HEK293 (cell line): ENCODE results near the gene ZNF367.
A peak's percentile ranks its signal among the peaks of the same experiment; 100 is the strongest.

Experiments
- CTCF ChIA-PET: fragments of 350-600 bp; formaldehyde crosslinking; extraction: SDS; loops from one replicate; lab custom pipeline; 2021; ENCODE audit warnings: antibody characterized with exemption; lab: Yijun Ruan, JAX
- POLR2A ChIA-PET: fragments of 300-600 bp; formaldehyde crosslinking; extraction: SDS; loops from one replicate; lab custom pipeline; 2020; ENCODE audit warnings: antibody characterized with exemption, inconsistent platforms; lab: Yijun Ruan, JAX
- H3K27ac ChIP-seq: fragments of 200-500 bp; sonication (Bioruptor generic); 2 replicates; pipeline ENCODE4 v1.5.1; 2014; ENCODE audit warnings: low read depth, low read length, control low read depth, inconsistent platforms; ENCODE audit errors: extremely low read depth
- H3K36me3 ChIP-seq, 2 experiments: fragments of 200-500 bp in 1 of 2; sonication (Bioruptor generic) in 1 of 2; 1 replicate in 1 of 2; 2 replicates in 1 of 2; pipeline ENCODE4 v1.5.1; 2014 to 2017; ENCODE audit warnings: inconsistent platforms in 2 of 2, low read length in 2 of 2; ENCODE audit not compliant: control insufficient read depth in 2 of 2, insufficient read depth in 1 of 2
- H3K4me1 ChIP-seq: fragments of 200-500 bp; sonication (Bioruptor generic); 2 replicates; pipeline ENCODE4 v1.5.1; 2014; ENCODE audit warnings: mild to moderate bottlenecking, low read length, inconsistent platforms; ENCODE audit not compliant: control insufficient read depth, insufficient read depth
- H3K4me3 ChIP-seq: 2 replicates; pipeline ENCODE4 v1.5.1; 2011; ENCODE audit warnings: low read depth, mild to moderate bottlenecking, control low read depth, low read length, moderate library complexity
- H3K9me3 ChIP-seq: fragments of 200-500 bp; sonication (Bioruptor generic); 2 replicates; pipeline ENCODE4 v1.5.1; 2014; ENCODE audit warnings: low read depth, low read length, inconsistent platforms; ENCODE audit not compliant: control insufficient read depth, insufficient read depth
- GLIS2 ChIP-seq: fragments of 450-650 bp; formaldehyde crosslinking; IDR thresholded peaks from 2 replicates; pipeline ENCODE4 v1.5.1; 2016; ENCODE audit warnings: missing biosample characterization, missing genetic modification characterization
- OSR2 ChIP-seq: fragments of 450-650 bp; formaldehyde crosslinking; IDR thresholded peaks from 2 replicates; pipeline ENCODE4 v1.5.1; 2016; ENCODE audit warnings: missing biosample characterization, missing genetic modification characterization
- PRDM10 ChIP-seq: fragments of 450-650 bp; formaldehyde crosslinking; IDR thresholded peaks from 2 replicates; pipeline ENCODE4 v1.5.1; 2016; ENCODE audit warnings: missing biosample characterization, missing genetic modification characterization
- SP2 ChIP-seq: fragments of 450-650 bp; formaldehyde crosslinking; IDR thresholded peaks from 2 replicates; pipeline ENCODE4 v1.5.1; 2016; ENCODE audit warnings: missing biosample characterization, missing genetic modification characterization
- TRIM28 ChIP-seq: IDR thresholded peaks from 2 replicates; pipeline ENCODE4 v1.6.1; 2011; ENCODE audit warnings: low read length, control low read depth, borderline replicate concordance
- ZBTB17 ChIP-seq: fragments of 450-650 bp; formaldehyde crosslinking; IDR thresholded peaks from 2 replicates; pipeline ENCODE4 v1.5.1; 2016; ENCODE audit warnings: missing biosample characterization, missing genetic modification characterization
- ZBTB20 ChIP-seq: fragments of 450-650 bp; formaldehyde crosslinking; IDR thresholded peaks from 2 replicates; pipeline ENCODE4 v1.5.1; 2016; ENCODE audit warnings: missing biosample characterization, missing genetic modification characterization
- ZBTB48 ChIP-seq: fragments of 450-650 bp; formaldehyde crosslinking; IDR thresholded peaks from 2 replicates; pipeline ENCODE4 v1.5.1; 2016; ENCODE audit warnings: missing biosample characterization, missing genetic modification characterization
- ZNF138 ChIP-seq: fragments of 450-650 bp; formaldehyde crosslinking; IDR thresholded peaks from 2 replicates; pipeline ENCODE4 v1.5.1; 2016; ENCODE audit warnings: missing biosample characterization, missing genetic modification characterization, borderline replicate concordance
- ZNF140 ChIP-seq: fragments of 450-650 bp; formaldehyde crosslinking; IDR thresholded peaks from 2 replicates; pipeline ENCODE4 v1.5.1; 2016; ENCODE audit warnings: missing biosample characterization, missing genetic modification characterization
- ZNF146 ChIP-seq: fragments of 450-650 bp; formaldehyde crosslinking; IDR thresholded peaks from 2 replicates; pipeline ENCODE4 v1.5.1; 2016; ENCODE audit warnings: missing biosample characterization, missing genetic modification characterization
- ZNF16 ChIP-seq: fragments of 450-650 bp; formaldehyde crosslinking; IDR thresholded peaks from 2 replicates; pipeline ENCODE4 v1.5.1; 2016; ENCODE audit warnings: low read depth, missing biosample characterization, missing genetic modification characterization
- ZNF302 ChIP-seq: fragments of 450-650 bp; formaldehyde crosslinking; IDR thresholded peaks from 2 replicates; pipeline ENCODE4 v1.5.1; 2016; ENCODE audit warnings: missing biosample characterization, missing genetic modification characterization, low read depth
- ZNF335 ChIP-seq: fragments of 450-650 bp; formaldehyde crosslinking; conservative IDR thresholded peaks from 2 replicates; pipeline ENCODE4 v1.5.1; 2016; ENCODE audit warnings: missing biosample characterization, missing genetic modification characterization
- ZNF341 ChIP-seq: fragments of 450-650 bp; formaldehyde crosslinking; IDR thresholded peaks from 2 replicates; pipeline ENCODE4; 2016; ENCODE audit warnings: low read depth, missing biosample characterization, missing genetic modification characterization
- ZNF544 ChIP-seq: fragments of 450-650 bp; formaldehyde crosslinking; IDR thresholded peaks from 2 replicates; pipeline ENCODE4 v1.5.0; 2017; ENCODE audit warnings: missing biosample characterization, missing genetic modification characterization
- ZNF596 ChIP-seq: fragments of 450-650 bp; IDR thresholded peaks from 2 replicates; pipeline ENCODE4 v1.5.0; 2018; ENCODE audit warnings: missing biosample characterization, mild to moderate bottlenecking, missing genetic modification characterization, moderate library complexity
- ZNF600 ChIP-seq: fragments of 450-650 bp; formaldehyde crosslinking; IDR thresholded peaks from 2 replicates; pipeline ENCODE4 v1.5.1; 2016; ENCODE audit warnings: missing biosample characterization, missing genetic modification characterization
- ZNF677 ChIP-seq: fragments of 450-650 bp; IDR thresholded peaks from 2 replicates; pipeline ENCODE4 v1.5.0; 2018; ENCODE audit warnings: missing biosample characterization, mild to moderate bottlenecking, missing genetic modification characterization, moderate library complexity
- ZNF76 ChIP-seq: fragments of 450-650 bp; formaldehyde crosslinking; IDR thresholded peaks from 2 replicates; pipeline ENCODE4; 2016; ENCODE audit warnings: low read depth, missing biosample characterization, missing genetic modification characterization, borderline replicate concordance
- ZNF768 ChIP-seq: fragments of 450-650 bp; formaldehyde crosslinking; IDR thresholded peaks from 2 replicates; pipeline ENCODE4 v1.5.1; 2018; ENCODE audit warnings: missing biosample characterization, mild to moderate bottlenecking, missing genetic modification characterization
- ZSCAN23 ChIP-seq: fragments of 450-650 bp; formaldehyde crosslinking; IDR thresholded peaks from 2 replicates; pipeline ENCODE4 v1.5.1; 2016; ENCODE audit warnings: missing biosample characterization, missing genetic modification characterization
- TF ChIP-seq, protein P1 (sequence below): fragments of 450-650 bp; formaldehyde crosslinking; IDR thresholded peaks from 2 replicates; pipeline ENCODE4 v1.5.1; 2017; ENCODE audit warnings: missing biosample characterization, missing genetic modification characterization
- TF ChIP-seq, protein P2 (sequence below): fragments of 450-650 bp; formaldehyde crosslinking; IDR thresholded peaks from 2 replicates; pipeline ENCODE4; 2016; ENCODE audit warnings: missing biosample characterization, missing genetic modification characterization

ZNF367 gene

GRCh38 chr9:96449845-96450612 is 31.9 kb upstream of the ZNF367 start, which contains the start of gene HABP4 (continued):
- TF ChIP-seq PRDM10 (tag by site-specific recombination), result no peak
- no peak for TF ChIP-seq ZNF544
- TF ChIP-seq, protein P1, sequence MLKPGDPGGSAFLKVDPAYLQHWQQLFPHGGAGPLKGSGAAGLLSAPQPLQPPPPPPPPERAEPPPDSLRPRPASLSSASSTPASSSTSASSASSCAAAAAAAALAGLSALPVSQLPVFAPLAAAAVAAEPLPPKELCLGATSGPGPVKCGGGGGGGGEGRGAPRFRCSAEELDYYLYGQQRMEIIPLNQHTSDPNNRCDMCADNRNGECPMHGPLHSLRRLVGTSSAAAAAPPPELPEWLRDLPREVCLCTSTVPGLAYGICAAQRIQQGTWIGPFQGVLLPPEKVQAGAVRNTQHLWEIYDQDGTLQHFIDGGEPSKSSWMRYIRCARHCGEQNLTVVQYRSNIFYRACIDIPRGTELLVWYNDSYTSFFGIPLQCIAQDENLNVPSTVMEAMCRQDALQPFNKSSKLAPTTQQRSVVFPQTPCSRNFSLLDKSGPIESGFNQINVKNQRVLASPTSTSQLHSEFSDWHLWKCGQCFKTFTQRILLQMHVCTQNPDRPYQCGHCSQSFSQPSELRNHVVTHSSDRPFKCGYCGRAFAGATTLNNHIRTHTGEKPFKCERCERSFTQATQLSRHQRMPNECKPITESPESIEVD (tag by site-specific recombination), result no peak
- no peak for TF ChIP-seq ZNF16 (tag by site-specific recombination)

GRCh38 chr9:96449523-96449844 is 31.3 kb upstream of the ZNF367 start:
- Histone ChIP-seq H3K4me3 (peak overlapping the region; percentile 42), H3K9me3 (no peaks in the 10 kb centered on the region), H3K27ac (no peak overlapping the region), H3K4me1 (no peaks in the 10 kb centered on the region), H3K36me3 (no peaks in the 10 kb centered on the region)
- TF ChIP-seq, protein P2, sequence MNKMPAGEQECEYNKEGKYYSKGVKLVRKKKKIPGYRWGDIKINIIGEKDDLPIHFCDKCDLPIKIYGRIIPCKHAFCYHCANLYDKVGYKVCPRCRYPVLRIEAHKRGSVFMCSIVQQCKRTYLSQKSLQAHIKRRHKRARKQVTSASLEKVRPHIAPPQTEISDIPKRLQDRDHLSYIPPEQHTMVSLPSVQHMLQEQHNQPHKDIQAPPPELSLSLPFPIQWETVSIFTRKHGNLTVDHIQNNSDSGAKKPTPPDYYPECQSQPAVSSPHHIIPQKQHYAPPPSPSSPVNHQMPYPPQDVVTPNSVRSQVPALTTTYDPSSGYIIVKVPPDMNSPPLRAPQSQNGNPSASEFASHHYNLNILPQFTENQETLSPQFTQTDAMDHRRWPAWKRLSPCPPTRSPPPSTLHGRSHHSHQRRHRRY, result no peak
- TF ChIP-seq PRDM10 (tag by site-specific recombination) (no peak), ZNF138 (no peak), ZNF768 (tag by site-specific recombination) (no peak), ZNF76 (tag by site-specific recombination) (0 out of 2 replicates have a peak, but pooled peaks have one; percentile 20), SP2 (tag by site-specific recombination) (no peak), ZNF677 (tag by site-specific recombination) (no peak), ZBTB17 (peak; percentile 30; the same call in 1 of the 2 replicates), ZBTB48 (tag by site-specific recombination) (no peak), OSR2 (tag by site-specific recombination) (no peak), GLIS2 (no peak), ZNF596 (tag by site-specific recombination) (no peak), ZNF341 (tag by site-specific recombination) (peak; percentile 59), TRIM28 (0 out of 2 replicates have a peak, but pooled peaks have one; percentile 24), ZBTB20 (tag by site-specific recombination) (peak; percentile 78), ZSCAN23 (tag by site-specific recombination) (no peak), ZNF146 (tag by site-specific recombination) (no peak), ZNF140 (tag by site-specific recombination) (no peak), ZNF302 (tag by site-specific recombination) (no peak), ZNF600 (tag by site-specific recombination) (0 out of 2 replicates have a peak, but pooled peaks have one; percentile 11), ZNF335 (tag by site-specific recombination) (peak; percentile 77)
- POLR2A ChIA-PET, result interaction anchor here (0.6 to 2.2 kb wide), 9 partner anchors 9 to 589 kb away, joined by 3 to 10 read pairs (median 4); partner anchors contain the start of gene CTSV
- CTCF ChIA-PET, result interaction anchor here (0.6 to 1.7 kb wide), 9 partner anchors 7 to 707 kb away, joined by 3 to 6 read pairs (median 3); no protein-coding TSS in a partner anchor
